Osteocyte (in vitro differentiated cells): Measurements from ENCODE around the gene ZNF761. TPM values are rescaled to one million over a fixed set of nuclear protein-coding genes. Genes with fewer than 3 reads are reported as not detected.

ENCODE experiments used
- DNase-seq: peaks from one replicate; pipeline ENCODE4 v3.0.0; 2021; ENCODE audit warnings: mixed read lengths; ENCODE audit not compliant: unreplicated experiment; ENCODE audit errors: extremely low spot score
- H3K27ac Mint-ChIP-seq: one replicate; pipeline ENCODE4 v1.8.0; 2021; ENCODE audit warnings: mild to moderate bottlenecking, mixed read lengths; ENCODE audit not compliant: unreplicated experiment
- H3K27me3 Mint-ChIP-seq: one replicate; pipeline ENCODE4 v1.8.0; 2021; ENCODE audit warnings: mixed read lengths; ENCODE audit not compliant: unreplicated experiment
- H3K36me3 Mint-ChIP-seq: one replicate; pipeline ENCODE4 v1.8.0; 2021; ENCODE audit warnings: mixed read lengths; ENCODE audit not compliant: unreplicated experiment
- H3K4me1 Mint-ChIP-seq: one replicate; pipeline ENCODE4 v1.8.0; 2021; ENCODE audit warnings: mixed read lengths; ENCODE audit not compliant: unreplicated experiment
- H3K4me3 Mint-ChIP-seq: one replicate; pipeline ENCODE4 v1.8.0; 2021; ENCODE audit warnings: mild to moderate bottlenecking, moderate library complexity, mixed read lengths; ENCODE audit not compliant: unreplicated experiment
- H3K9me3 Mint-ChIP-seq: one replicate; pipeline ENCODE4 v1.8.0; 2021; ENCODE audit warnings: mixed read lengths; ENCODE audit not compliant: unreplicated experiment
- long read RNA-seq: library from polyadenylated mRNA; unstranded; transcript quantifications from one replicate; pipeline ENCODE4 v2.0.0, GENCODE V29; 2021
- total RNA-seq: library from RNA; stranded (reverse); gene quantifications from 2 replicates; pipeline ENCODE4 v1.2.1, GENCODE V29; 2021
- TF ChIP-seq, protein P1 (sequence below): fragments of 200-600 bp; sonication (generic); IDR thresholded peaks from 2 replicates; pipeline ENCODE4 v1.5.0; 2021; ENCODE audit warnings: antibody characterized with exemption, mild to moderate bottlenecking, moderate library complexity

The ZNF761 gene
- 8.3 and 9.2 TPM in 2 replicates for total RNA-seq
- long read RNA-seq, partial matches to known transcripts = 7 of 22 reads
- long read RNA-seq, other reads (novel, unspliced or antisense) = 15 of 22 reads

DNA sequence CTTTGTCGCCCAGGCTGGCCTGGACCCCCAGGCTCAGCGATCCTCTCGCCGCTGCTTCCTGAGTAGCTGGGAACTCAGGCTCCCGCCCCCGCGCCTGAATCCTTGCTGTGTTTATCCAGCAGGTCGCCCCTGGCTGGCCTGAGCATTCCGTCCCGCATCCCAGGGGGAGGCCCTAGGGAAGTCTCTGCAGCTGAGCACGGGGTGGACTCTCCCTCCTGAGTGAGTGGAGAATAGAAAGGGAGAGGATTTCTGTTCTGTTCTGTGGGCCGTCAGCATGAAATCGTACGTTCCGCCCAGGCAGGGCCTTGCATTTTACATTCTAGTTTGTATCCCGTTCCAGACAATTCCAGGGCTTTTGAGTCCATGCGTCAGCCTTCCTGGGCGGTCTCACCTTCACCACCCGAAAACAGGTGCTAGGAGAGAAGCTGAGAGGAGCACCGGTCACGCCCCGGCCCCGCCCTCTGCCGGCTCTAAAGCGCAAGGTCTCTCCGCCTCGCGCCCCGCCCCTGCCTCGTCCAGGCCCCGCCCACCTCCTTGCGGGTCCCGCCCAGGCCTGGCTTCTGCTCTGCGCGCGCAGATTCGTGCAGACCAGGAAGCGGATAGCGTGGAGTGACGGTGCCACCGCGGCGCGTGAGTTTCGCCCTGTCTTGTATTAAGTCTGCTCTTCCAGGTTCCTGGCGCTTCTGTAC lies at the start of gene ZNF761:
Gene ZNF761 (plus strand): TSS at position 586 of the 689 bp plus-strand sequence. CDS start 15,285 bp downstream, outside the sequence.
- H3K27me3 Mint-ChIP-seq = no peaks in the 10 kb centered on the region
- peak within 1 kb of the TSS; percentile 88 for H3K27ac Mint-ChIP-seq
- peak; percentile 98 for DNase-seq
- H3K4me1 Mint-ChIP-seq = peaks cover 15% of the 10 kb centered on the region
- H3K9me3 Mint-ChIP-seq = peaks cover 4% of the 10 kb centered on the region
- peaks cover 27% of the 10 kb centered on the region for H3K36me3 Mint-ChIP-seq
- TF ChIP-seq, protein P1, sequence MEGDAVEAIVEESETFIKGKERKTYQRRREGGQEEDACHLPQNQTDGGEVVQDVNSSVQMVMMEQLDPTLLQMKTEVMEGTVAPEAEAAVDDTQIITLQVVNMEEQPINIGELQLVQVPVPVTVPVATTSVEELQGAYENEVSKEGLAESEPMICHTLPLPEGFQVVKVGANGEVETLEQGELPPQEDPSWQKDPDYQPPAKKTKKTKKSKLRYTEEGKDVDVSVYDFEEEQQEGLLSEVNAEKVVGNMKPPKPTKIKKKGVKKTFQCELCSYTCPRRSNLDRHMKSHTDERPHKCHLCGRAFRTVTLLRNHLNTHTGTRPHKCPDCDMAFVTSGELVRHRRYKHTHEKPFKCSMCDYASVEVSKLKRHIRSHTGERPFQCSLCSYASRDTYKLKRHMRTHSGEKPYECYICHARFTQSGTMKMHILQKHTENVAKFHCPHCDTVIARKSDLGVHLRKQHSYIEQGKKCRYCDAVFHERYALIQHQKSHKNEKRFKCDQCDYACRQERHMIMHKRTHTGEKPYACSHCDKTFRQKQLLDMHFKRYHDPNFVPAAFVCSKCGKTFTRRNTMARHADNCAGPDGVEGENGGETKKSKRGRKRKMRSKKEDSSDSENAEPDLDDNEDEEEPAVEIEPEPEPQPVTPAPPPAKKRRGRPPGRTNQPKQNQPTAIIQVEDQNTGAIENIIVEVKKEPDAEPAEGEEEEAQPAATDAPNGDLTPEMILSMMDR = peak; percentile 62
- H3K4me3 Mint-ChIP-seq = peak within 1 kb of the TSS; percentile 91

DNA sequence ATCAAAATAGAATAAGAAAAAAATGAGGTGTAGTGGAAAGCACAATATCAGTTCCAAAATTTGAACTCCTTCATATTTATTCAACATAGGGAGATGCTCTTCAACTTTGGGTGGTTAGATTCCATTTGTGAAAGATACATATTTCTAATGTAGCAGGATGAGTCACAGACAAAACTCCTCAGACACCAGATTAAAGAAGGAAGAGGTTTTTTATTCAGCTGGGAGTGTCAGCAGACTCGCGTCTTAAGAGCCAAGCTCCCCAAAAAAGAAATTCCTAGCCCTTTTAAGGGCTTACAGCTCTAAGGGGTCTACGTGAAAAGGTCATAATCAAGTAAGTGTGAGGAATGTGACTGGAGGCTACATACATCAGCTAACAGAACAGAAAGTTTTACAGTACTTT lies 43.6 kb upstream of the ZNF761 start:
- Mint-ChIP-seq H3K4me1 (no peaks in the 10 kb centered on the region), H3K4me3 (no peak overlapping the region), H3K36me3 (peaks cover 28% of the 10 kb centered on the region), H3K27ac (no peak overlapping the region), H3K9me3 (peaks cover 43% of the 10 kb centered on the region), H3K27me3 (no peaks in the 10 kb centered on the region)
- TF ChIP-seq, protein P1 = no peak
- no peak for DNase-seq

DNA sequence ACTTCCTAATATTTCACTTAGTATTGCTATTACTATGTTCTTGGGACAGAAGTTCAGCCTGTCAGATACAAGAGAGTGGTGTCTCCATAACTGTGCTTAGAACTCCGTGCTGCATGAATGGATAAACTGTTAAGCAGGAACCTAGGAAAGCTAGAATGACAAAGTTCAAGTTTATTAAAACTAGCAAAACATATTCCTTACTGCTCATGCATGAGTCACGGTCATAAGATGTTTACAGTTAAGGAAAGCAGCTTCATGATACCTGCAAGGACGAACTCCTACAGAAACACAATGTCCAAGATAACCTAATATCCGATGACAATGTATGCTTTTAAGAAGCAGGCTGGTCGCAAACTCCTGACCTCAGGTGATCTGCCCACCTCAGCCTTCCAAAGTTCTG lies 42.9 kb upstream of the ZNF761 start:
- Mint-ChIP-seq H3K27me3 (no peaks in the 10 kb centered on the region), H3K9me3 (peaks cover 39% of the 10 kb centered on the region), H3K4me1 (peaks cover 2% of the 10 kb centered on the region), H3K36me3 (peaks cover 27% of the 10 kb centered on the region), H3K4me3 (no peak overlapping the region), H3K27ac (no peak overlapping the region)
- TF ChIP-seq, protein P1 = no peak
- DNase-seq = no peak

DNA sequence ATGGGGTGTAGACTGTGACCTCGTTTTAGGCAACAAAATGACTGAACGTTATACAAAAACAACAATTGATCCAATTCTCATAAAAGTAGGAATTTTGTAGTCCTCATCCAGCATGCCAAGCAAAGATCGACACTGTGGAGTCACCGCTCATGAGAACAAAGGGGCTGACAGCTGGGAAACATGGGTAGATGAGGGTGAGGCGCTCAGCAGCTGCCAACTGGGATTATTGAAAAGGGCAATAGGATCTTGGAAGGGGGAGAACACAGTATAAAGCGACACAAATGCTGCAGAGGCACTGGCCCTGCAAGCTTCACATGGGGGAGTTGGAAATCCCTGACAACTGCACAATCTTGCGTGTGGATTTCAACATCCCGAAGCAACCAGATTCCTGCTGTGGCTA lies 42.2 kb upstream of the ZNF761 start:
- Mint-ChIP-seq H3K9me3 (peaks cover 38% of the 10 kb centered on the region), H3K4me1 (peaks cover 8% of the 10 kb centered on the region), H3K27ac (no peak overlapping the region), H3K4me3 (no peak overlapping the region), H3K36me3 (peaks cover 26% of the 10 kb centered on the region), H3K27me3 (no peaks in the 10 kb centered on the region)
- TF ChIP-seq, protein P1 = no peak
- no peak for DNase-seq

DNA sequence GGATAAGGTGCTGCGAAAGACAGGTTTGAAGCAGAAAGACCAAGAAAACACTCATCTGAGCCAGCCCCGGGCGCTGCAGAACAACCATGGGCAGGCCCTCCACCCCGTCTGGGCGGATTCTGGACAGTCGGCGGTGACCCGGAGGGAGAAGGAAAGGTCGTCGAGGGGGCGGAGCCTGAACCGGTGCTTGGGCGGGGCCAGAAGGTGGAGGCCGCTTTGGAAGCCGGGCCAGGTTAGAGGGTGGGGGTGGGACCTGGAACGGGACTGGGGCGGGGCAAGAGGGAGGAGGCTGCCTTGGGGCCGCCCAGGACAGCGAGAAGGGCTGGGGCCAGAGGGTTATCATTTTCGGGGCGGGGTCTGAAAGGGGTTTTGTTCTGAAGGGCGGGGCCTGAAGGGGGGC lies 41.8 kb upstream of the ZNF761 start:
- no peak overlapping the region for H3K27ac Mint-ChIP-seq
- H3K9me3 Mint-ChIP-seq = peaks cover 33% of the 10 kb centered on the region
- H3K4me1 Mint-ChIP-seq = peaks cover 11% of the 10 kb centered on the region
- H3K36me3 Mint-ChIP-seq = peaks cover 22% of the 10 kb centered on the region
- no peak for DNase-seq
- TF ChIP-seq, protein P1 = no peak
- H3K4me3 Mint-ChIP-seq = no peak overlapping the region
- H3K27me3 Mint-ChIP-seq = no peaks in the 10 kb centered on the region
